H9 (cell line): ENCODE results near the gene AKR1C2. TPM values are rescaled to one million over a fixed set of nuclear protein-coding genes. Genes with fewer than 3 reads are reported as not detected.

Experiments used
- DNase-seq: peaks from one replicate; pipeline ENCODE4 v3.0.0-alpha.2; 2017
- H2AFZ ChIP-seq: one replicate; pipeline ENCODE4 v1.6.1; 2013; ENCODE audit warnings: mild to moderate bottlenecking, low read length, control low read depth, moderate library complexity
- H2AK5ac ChIP-seq: 2 replicates; pipeline ENCODE4 v1.6.1; 2013; ENCODE audit warnings: low read length, control low read depth, mixed read lengths; ENCODE audit not compliant: insufficient read length
- H2BK120ac ChIP-seq: one replicate; pipeline ENCODE4 v1.6.1; 2013; ENCODE audit warnings: low read depth, mild to moderate bottlenecking, low read length, control low read depth, inconsistent platforms; ENCODE audit not compliant: poor library complexity, severe bottlenecking
- H2BK12ac ChIP-seq: 2 replicates; pipeline ENCODE4 v1.6.1; 2013; ENCODE audit warnings: low read length, control low read depth, mixed read lengths, low read depth; ENCODE audit not compliant: insufficient read length
- H2BK15ac ChIP-seq: 2 replicates; pipeline ENCODE4 v1.6.1; 2013; ENCODE audit warnings: low read depth, low read length, control low read depth
- H2BK20ac ChIP-seq: one replicate; pipeline ENCODE4 v1.6.1; 2013; ENCODE audit warnings: low read depth, mild to moderate bottlenecking, low read length, control low read depth, inconsistent platforms; ENCODE audit not compliant: poor library complexity, severe bottlenecking
- H2BK5ac ChIP-seq: 2 replicates; pipeline ENCODE4 v1.6.1; 2013; ENCODE audit warnings: low read length, control low read depth, mixed read lengths; ENCODE audit not compliant: insufficient read length
- H3K14ac ChIP-seq: 2 replicates; pipeline ENCODE4 v1.6.1; 2013; ENCODE audit warnings: low read length, control low read depth; ENCODE audit not compliant: insufficient read depth
- H3K18ac ChIP-seq: 2 replicates; pipeline ENCODE4 v1.6.1; 2013; ENCODE audit warnings: low read depth, mild to moderate bottlenecking, mixed read lengths, low read length, control low read depth; ENCODE audit not compliant: insufficient read length
- H3K23ac ChIP-seq: 2 replicates; pipeline ENCODE4 v1.6.1; 2013; ENCODE audit warnings: low read length, control low read depth, mixed read lengths, low read depth; ENCODE audit not compliant: insufficient read length
- H3K23me2 ChIP-seq: 2 replicates; pipeline ENCODE4 v1.6.1; 2013; ENCODE audit warnings: low read depth, mild to moderate bottlenecking, mixed read lengths, low read length, control low read depth; ENCODE audit not compliant: insufficient read length, poor library complexity, severe bottlenecking
- H3K27ac ChIP-seq: 2 replicates; pipeline ENCODE4 v1.5.1; 2013; ENCODE audit warnings: low read length, control low read depth, mixed read lengths, low read depth; ENCODE audit not compliant: insufficient read length
- H3K27me3 ChIP-seq: 2 replicates; pipeline ENCODE4 v1.6.1; 2013; ENCODE audit warnings: low read length, control low read depth, inconsistent platforms; ENCODE audit not compliant: insufficient read depth
- H3K4ac ChIP-seq: 2 replicates; pipeline ENCODE4 v1.6.1; 2013; ENCODE audit warnings: low read depth, mild to moderate bottlenecking, control low read depth, inconsistent platforms, low read length, moderate library complexity
- H3K4me1 ChIP-seq: 2 replicates; pipeline ENCODE4 v1.6.1; 2013; ENCODE audit warnings: low read length, control low read depth, inconsistent platforms; ENCODE audit not compliant: insufficient read depth
- H3K4me2 ChIP-seq: 2 replicates; pipeline ENCODE4 v1.6.1; 2013; ENCODE audit warnings: low read length, control low read depth, mixed read lengths; ENCODE audit not compliant: insufficient read length, insufficient read depth
- H3K56ac ChIP-seq: 2 replicates; pipeline ENCODE4 v1.6.1; 2013; ENCODE audit warnings: low read depth, mild to moderate bottlenecking, mixed read lengths, low read length, control low read depth; ENCODE audit not compliant: insufficient read length
- H3K79me1 ChIP-seq: 2 replicates; pipeline ENCODE4 v1.6.1; 2013; ENCODE audit warnings: low read depth, mild to moderate bottlenecking, moderate library complexity, low read length, control low read depth, inconsistent platforms; ENCODE audit not compliant: insufficient read depth, poor library complexity, severe bottlenecking
- H3K79me2 ChIP-seq: 2 replicates; pipeline ENCODE4 v1.6.1; 2013; ENCODE audit warnings: low read length, control low read depth, inconsistent platforms; ENCODE audit not compliant: insufficient read depth
- H3K9ac ChIP-seq: 2 replicates; pipeline ENCODE4 v1.6.1; 2013; ENCODE audit warnings: low read length, control low read depth, mixed read lengths; ENCODE audit not compliant: insufficient read length; ENCODE audit errors: extremely low read depth
- H3K9me3 ChIP-seq: one replicate; pipeline ENCODE4 v1.6.1; 2013; ENCODE audit warnings: low read depth, low read length, inconsistent platforms; ENCODE audit not compliant: control insufficient read depth
- H3T11ph ChIP-seq: one replicate; pipeline ENCODE4 v1.6.1; 2013; ENCODE audit warnings: mild to moderate bottlenecking, low read length, control low read depth, inconsistent platforms
- H4K20me1 ChIP-seq: one replicate; pipeline ENCODE4 v1.6.1; 2013; ENCODE audit not compliant: control insufficient read depth, insufficient read length, insufficient read depth
- H4K5ac ChIP-seq: 2 replicates; pipeline ENCODE4 v1.6.1; 2013; ENCODE audit warnings: low read depth, mild to moderate bottlenecking, mixed read lengths, low read length, control low read depth; ENCODE audit not compliant: insufficient read length
- H4K8ac ChIP-seq: replicated peaks from 2 replicates; pipeline ENCODE4 v1.6.1; 2013; ENCODE audit warnings: low read length, control low read depth, mixed read lengths, low read depth; ENCODE audit not compliant: insufficient read length
- H4K91ac ChIP-seq: 2 replicates; pipeline ENCODE4 v1.6.1; 2013; ENCODE audit warnings: low read depth, mild to moderate bottlenecking, moderate library complexity, mixed read lengths, low read length, control low read depth; ENCODE audit not compliant: insufficient read length
- H3K27ac Mint-ChIP-seq, 3 experiments: 2 replicates in 2 of 3; 3 replicates in 1 of 3; pipeline ENCODE4 v1.8.0; 2020 to 2021; ENCODE audit warnings: mixed read lengths in 3 of 3, mild to moderate bottlenecking in 1 of 3, moderate library complexity in 1 of 3
- H3K27me3 Mint-ChIP-seq: 2 replicates; pipeline ENCODE4 v1.8.0; 2021; ENCODE audit warnings: low read depth, mild to moderate bottlenecking, moderate library complexity, mixed read lengths
- H3K36me3 Mint-ChIP-seq, 3 experiments: 2 replicates in 2 of 3; 3 replicates in 1 of 3; pipeline ENCODE4 v1.8.0; 2020 to 2021; ENCODE audit warnings: low read depth in 3 of 3, mixed read lengths in 3 of 3; ENCODE audit not compliant: insufficient read depth in 1 of 3
- H3K4me1 Mint-ChIP-seq, 2 experiments: 2 replicates each; pipeline ENCODE4 v1.8.0; 2020; ENCODE audit warnings: mixed read lengths in 2 of 2
- H3K4me3 Mint-ChIP-seq, 2 experiments: 2 replicates in 1 of 2; 3 replicates in 1 of 2; pipeline ENCODE4 v1.8.0; 2020 to 2021; ENCODE audit warnings: mild to moderate bottlenecking in 2 of 2, mixed read lengths in 2 of 2, moderate library complexity in 1 of 2
- H3K9me3 Mint-ChIP-seq, 2 experiments: 2 replicates in 1 of 2; 3 replicates in 1 of 2; pipeline ENCODE4 v1.8.0; 2020; ENCODE audit warnings: mild to moderate bottlenecking in 2 of 2, mixed read lengths in 2 of 2, moderate library complexity in 1 of 2
- CTCF ChIP-seq: fragments of 200-600 bp; sonication (generic); conservative IDR thresholded peaks from 3 replicates; pipeline ENCODE4 v1.8.0; 2021; ENCODE audit warnings: antibody characterized with exemption, mild to moderate bottlenecking
- WGBS: extraction: QIAGEN DNeasy Blood & Tissue Kit; methylation state at CpG from one replicate; pipeline ENCODE4 v1.1.7; 2013; ENCODE audit warnings: missing lambda C conversion rate, low lambda C conversion rate, mixed read lengths; ENCODE audit not compliant: insufficient read length; ENCODE audit errors: extremely low coverage; 5-methylcytosine and 5-hydroxymethylcytosine counted together
- total RNA-seq: library from RNA; stranded (reverse); gene quantifications from 2 replicates; pipeline ENCODE4 v1.2.1, GENCODE V29; 2021

Gene AKR1C2
- total RNA-seq, 1 experiment from 2014 or later = 0.74 TPM

GRCh38 chr10:4984223-4984622 is 19.4 kb downstream of the AKR1C2 start:
- H2BK15ac ChIP-seq = no peak overlapping the region
- H2BK120ac ChIP-seq = no peak overlapping the region
- no peak for TF ChIP-seq CTCF

More at GRCh38 chr10:4984223-4984622, 19.4 kb downstream of the AKR1C2 start:
- peaks cover 10% of the 10 kb centered on the region in 2 experiments for H3K4me1 Mint-ChIP-seq
- no peak overlapping the region for H3K56ac ChIP-seq
- H3K9me3 ChIP-seq = no peaks in the 10 kb centered on the region
- no peak overlapping the region for H3K23ac ChIP-seq
- H2BK20ac ChIP-seq = no peak overlapping the region
- peaks cover 10 to 47% of the 10 kb centered on the region in 2 experiments for H3K9me3 Mint-ChIP-seq
- H4K91ac ChIP-seq = no peak overlapping the region
- H3K36me3 Mint-ChIP-seq = no peaks in the 10 kb centered on the region
- no peak overlapping the region for H3K4ac ChIP-seq
- H3K14ac ChIP-seq = no peak overlapping the region
- no peak overlapping the region for H4K8ac ChIP-seq
- no peak overlapping the region for H3K4me2 ChIP-seq
- no peaks in the 10 kb centered on the region for H3K79me2 ChIP-seq
- H2BK5ac ChIP-seq = no peak overlapping the region
- H3K79me1 ChIP-seq = no peaks in the 10 kb centered on the region
- no peak overlapping the region for H3K9ac ChIP-seq
- no peak overlapping the region for H4K5ac ChIP-seq
- no peak overlapping the region for H3K4me3 Mint-ChIP-seq
- no peak overlapping the region for H2AK5ac ChIP-seq
- H3K27ac Mint-ChIP-seq = no peak overlapping the region
- H4K20me1 ChIP-seq = no peaks in the 10 kb centered on the region
- H2AFZ ChIP-seq = no peak overlapping the region
- no peak overlapping the region for H3K18ac ChIP-seq
- no peak overlapping the region for H3K27ac ChIP-seq
- no peak for DNase-seq
- H3K27me3 Mint-ChIP-seq = no peaks in the 10 kb centered on the region; the same call in 1 of the 2 replicates
- no peaks in the 10 kb centered on the region; the same call in 1 of the 2 replicates for H3K4me1 ChIP-seq
- no peak overlapping the region for H2BK12ac ChIP-seq
- no peaks in the 10 kb centered on the region for H3K27me3 ChIP-seq
- H3T11ph ChIP-seq = no peak overlapping the region
- no CpG with 5 or more reads among the region's 10 CpGs for whole genome bisulfite sequencing
- H3K23me2 ChIP-seq = no peaks in the 10 kb centered on the region
